Measurements from ENCODE around the gene WDR33. TPM values are rescaled to one million over a fixed set of nuclear protein-coding genes. Genes with fewer than 3 reads are reported as not detected.

Gene WDR33
- 21.1 and 29.5 TPM in 2 replicates for total RNA-seq

GRCh38 chr2:127810619-127811396, at the start of gene WDR33:
TSS of gene WDR33 (minus strand) at chr2:127811171. CDS start at chr2:127770981, 40,190 bp downstream.

DNA sequence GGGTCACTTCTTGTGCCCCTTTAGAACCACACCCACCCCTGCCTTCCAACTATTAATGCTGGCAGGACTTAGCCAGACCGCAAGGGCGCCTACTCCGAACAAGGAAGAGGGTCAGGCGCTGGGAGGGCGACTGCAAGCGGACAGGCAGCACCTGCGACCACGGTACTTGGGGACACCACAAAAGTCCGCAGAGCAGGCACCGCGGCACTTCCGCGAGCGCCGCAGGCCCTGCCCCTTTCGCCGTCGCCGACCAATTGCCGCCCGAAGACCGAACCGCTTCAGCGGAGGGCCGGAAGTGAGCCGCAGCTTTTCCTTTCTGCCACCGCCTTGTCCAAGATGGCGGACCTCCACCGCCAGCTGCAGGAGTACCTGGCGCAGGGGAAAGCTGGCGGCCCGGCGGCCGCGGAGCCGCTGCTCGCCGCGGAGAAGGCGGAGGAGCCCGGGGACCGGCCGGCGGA, 109.7 kb downstream of the WDR33 start, which contains the start of gene SFT2D3:
Gene SFT2D3, plus strand, starts transcription at position 305 of the 458 bp plus-strand sequence. Its CDS starts 32 bp downstream, at position 337.

GRCh38 chr2:127675331-127676261, 135.4 kb downstream of the WDR33 start, which contains the start of gene LIMS2:
TSS of gene LIMS2 (minus strand) at chr2:127675530. CDS start at chr2:127675024, 506 bp downstream.

Other genes with a start within 250 kb of the WDR33 start
- not detected in 2 replicates for gene GPR17, start 165.0 kb downstream of the WDR33 start, total RNA-seq
- gene LIMS2, start 135.6 kb downstream of the WDR33 start, total RNA-seq: 0.77 and 1.6 TPM in 2 replicates
- 2.0 and 3.9 TPM in 2 replicates for gene SFT2D3, start 109.7 kb downstream of the WDR33 start, total RNA-seq
- 12.8 TPM in 2 replicates for gene POLR2D, start 47.0 kb upstream of the WDR33 start, total RNA-seq
- 7.7 and 10.8 TPM in 2 replicates for gene AMMECR1L, start 74.8 kb upstream of the WDR33 start, total RNA-seq
- 2.0 and 3.6 TPM in 2 replicates for gene SAP130, start 216.9 kb upstream of the WDR33 start, total RNA-seq

Measured in bronchial smooth muscle cell (primary cell).